HG03175 (cell line): ENCODE results near the gene ZNF573.
A peak's percentile ranks its signal among the peaks of the same experiment; 100 is the strongest.
"Not testable (repeated sequence)": the region's sequence is repeated elsewhere in the genome, so short reads cannot be mapped to it uniquely, and the experiment has no call there.

Experiments used
- ATAC-seq: cut with Tn5 transposase; IDR thresholded peaks from one replicate; pipeline ENCODE4 v1.9.1; 2021; ENCODE audit warnings: mild to moderate bottlenecking, moderate library complexity; ENCODE audit not compliant: unreplicated experiment

ZNF573 gene

DNA sequence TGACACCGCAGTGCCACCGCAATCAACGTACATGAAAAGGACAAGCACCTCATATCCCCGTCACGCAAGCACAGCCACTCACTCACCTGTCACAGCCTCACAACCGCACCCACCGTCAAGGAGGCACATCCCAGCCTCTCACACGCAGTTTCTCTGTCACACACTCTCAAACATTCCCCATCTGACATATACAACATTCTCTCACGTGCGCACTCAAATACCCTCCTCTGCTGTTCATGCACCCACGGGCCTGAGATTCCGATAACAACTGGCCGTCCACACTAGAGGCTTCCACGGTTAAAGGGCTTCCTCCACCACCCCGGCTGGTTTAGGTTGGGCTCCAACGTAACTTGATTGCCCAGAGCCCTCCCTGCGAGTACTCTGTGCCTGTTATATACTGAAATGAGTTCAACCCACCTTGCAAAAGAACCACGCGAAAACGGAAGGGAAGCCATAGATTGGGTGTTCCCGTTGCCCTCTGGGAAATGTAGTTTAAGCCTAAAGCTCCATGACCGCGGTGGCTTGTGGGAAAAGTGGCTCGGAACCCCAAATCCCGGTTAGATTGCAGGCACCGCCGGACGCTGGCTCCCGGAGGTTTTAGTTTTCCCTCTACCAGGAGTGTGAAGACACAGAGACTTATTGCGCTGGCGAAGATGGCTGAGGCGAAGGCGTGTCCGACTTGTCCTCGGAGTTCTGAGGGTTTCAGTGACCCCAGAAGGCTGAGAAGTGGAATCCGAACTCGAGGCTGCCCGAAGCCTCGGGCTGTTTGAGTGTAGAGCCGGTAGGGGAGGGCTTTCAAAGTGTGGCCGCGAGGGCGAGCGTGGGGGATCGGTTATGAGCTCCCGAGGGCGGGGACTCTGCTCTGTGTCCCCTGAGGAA is at the start of gene ZNF573:
Gene ZNF573, minus strand, starts transcription at position 460 of the 879 bp plus-strand sequence. CDS start 5,857 bp downstream, outside the sequence.
- ATAC-seq: peak; percentile 92

DNA sequence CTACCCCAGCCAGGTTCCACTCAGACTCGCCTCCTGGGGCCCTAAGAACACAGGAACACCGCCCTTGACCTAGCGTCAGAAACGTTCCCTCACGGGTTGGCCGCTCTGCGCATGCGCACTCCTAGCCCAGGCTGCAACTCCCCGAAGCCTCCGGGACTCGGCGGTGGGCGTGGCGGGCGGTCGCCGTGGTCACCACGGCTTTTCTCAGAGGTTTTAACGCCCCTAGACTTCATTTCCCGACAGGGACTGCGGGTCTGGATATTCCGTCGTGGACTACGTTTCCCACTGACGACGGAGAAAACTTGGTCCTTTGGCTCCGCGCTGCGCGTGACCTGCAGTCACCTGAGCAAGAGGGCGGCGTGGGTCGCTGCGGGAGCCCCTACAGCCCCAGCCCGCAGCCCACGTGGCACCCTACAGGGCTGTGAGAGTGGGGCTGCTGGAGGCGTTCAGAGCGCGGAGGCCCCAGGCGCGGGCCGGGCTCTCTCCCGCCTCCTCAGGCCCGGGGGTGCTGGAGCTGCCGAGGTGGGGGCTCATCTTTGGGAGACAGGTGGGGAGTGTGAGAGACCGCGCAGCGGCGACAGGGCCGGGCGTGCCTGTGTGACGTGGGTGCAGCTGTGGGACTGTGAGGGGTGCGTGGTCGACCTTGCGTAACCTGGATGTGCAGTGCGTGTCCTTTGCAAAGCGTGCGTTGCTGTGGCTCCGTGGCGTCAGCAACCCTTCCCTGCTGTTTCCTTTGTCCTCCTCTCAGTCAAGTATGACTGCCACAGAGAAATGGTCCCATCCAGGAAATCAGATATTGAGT is 38.0 kb upstream of the ZNF573 start:
- no peak for ATAC-seq

DNA sequence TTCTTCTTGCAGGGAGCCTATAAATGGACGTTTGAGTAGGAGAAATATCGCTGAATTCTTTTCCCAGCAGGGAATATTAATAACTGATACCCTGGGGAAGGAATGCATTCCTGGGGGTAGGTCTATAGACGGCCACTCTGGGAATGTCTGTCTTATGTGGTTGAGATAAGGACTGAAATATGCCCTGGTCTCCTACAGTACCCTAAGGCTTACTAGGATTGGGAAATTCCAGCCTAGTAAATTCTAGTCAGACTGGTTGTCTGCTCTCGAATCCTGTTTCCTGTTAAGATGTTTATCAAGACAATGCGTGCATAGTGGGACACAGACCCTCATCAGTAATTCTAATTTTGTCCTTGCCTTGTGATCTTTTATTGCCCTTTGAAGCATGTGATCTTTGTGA is 36.2 kb upstream of the ZNF573 start:
- ATAC-seq: not testable (repeated sequence)

DNA sequence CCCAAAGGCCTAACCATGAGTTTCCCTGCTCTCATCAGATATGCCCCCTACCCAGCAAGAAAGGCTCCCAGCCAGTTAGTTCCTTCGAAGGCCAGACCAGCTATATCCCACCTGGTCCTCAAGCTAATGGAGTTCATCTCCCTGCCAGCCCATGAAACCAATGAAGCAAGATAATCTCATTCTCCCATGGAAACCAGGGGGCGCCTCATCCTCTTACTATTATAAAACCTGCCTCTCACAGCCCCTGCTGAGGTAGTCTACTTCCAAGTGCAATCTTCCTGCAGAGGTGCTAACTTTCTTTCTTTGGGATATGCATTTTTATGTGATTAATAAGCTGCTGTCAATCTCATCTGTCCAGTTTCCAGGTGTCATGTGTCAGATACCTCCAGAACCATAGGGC is 34.0 kb upstream of the ZNF573 start:
- ATAC-seq: no peak

- no peak for ATAC-seq
These were observed 30.0 kb upstream of the ZNF573 start for GRCh38 chr19:37809366-37809765.

GRCh38 chr19:37803249-37803840 is 24.0 kb upstream of the ZNF573 start:
- ATAC-seq: no peak

GRCh38 chr19:37790244-37790925 is 11.0 kb upstream of the ZNF573 start:
- no peak for ATAC-seq

- no peak for ATAC-seq
These were observed 716 bp downstream of the ZNF573 start for GRCh38 chr19:37778613-37779126.

- no peak for ATAC-seq
These were observed 8.4 kb downstream of the ZNF573 start for GRCh38 chr19:37770985-37771384.

- ATAC-seq: no peak
These were observed 15.9 kb downstream of the ZNF573 start for GRCh38 chr19:37763488-37763887.

GRCh38 chr19:37757683-37758082 is 21.7 kb downstream of the ZNF573 start:
- ATAC-seq: not testable (repeated sequence)

DNA sequence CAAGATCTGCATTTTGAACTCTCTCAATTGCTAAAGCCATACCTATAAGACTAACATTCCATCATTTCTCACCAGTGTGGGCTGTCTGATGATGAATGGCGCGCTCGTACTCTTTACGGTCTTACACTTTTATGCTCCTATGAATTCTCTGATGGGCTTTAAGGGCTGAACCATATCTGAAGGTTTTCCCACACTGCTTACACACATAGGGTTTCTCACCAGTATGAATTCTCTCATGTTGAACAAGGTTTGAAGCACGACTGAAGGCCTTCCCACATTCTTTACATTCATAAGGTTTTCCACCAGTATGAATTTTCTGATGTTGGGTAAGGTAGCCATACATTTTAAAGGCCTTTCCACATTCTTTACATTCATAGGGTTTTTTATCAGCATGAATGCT is 41.0 kb downstream of the ZNF573 start:
- no peak for ATAC-seq

GRCh38 chr19:37725181-37725580 is 54.2 kb downstream of the ZNF573 start:
- no peak for ATAC-seq

- ATAC-seq: no peak
These were observed 59.5 kb downstream of the ZNF573 start for GRCh38 chr19:37719927-37720265.

DNA sequence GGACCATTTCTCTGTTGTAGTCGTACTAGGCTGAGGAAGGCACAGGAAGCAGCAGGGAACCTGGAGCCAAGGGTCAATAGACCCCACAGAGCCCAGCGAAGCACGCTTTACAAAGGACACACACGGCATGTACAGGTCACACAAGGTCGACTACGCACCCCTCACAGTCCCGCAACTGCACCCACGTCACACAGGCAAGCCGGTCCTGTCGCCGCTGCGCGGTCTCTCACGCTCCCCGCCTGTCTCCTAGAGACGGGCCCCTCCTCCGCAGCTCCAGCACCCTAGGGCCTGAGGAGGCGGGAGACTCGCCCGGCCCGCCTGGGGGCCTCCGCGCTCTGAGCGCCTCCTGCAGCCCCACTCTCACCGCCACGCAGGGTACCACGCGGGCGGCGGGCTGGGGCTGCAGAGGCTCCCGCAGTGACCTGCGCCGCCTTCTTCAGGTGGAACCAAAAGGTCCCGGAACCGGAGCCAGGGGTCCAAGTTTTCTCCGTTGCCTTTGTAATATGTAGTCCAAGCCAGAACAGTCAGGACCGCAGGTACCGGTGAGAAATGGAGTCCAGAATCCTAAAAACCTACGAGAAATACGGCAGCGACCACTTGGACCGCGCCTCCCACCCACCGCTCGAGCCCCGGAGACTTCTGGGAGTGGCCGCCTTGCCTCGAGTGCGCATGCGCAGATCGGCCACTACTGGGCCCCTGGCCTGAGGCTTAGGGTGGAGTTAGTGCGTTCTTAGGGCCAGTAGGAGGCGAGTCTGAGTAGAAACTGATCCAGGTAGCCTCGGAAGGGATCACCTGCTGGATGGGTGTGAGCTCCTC is 60.1 kb downstream of the ZNF573 start, which contains the start of gene ZNF607:
Gene ZNF607, minus strand, starts transcription at position 651 of the 816 bp plus-strand sequence. CDS start 8,143 bp downstream, outside the sequence.
- peak; percentile 91 for ATAC-seq

DNA sequence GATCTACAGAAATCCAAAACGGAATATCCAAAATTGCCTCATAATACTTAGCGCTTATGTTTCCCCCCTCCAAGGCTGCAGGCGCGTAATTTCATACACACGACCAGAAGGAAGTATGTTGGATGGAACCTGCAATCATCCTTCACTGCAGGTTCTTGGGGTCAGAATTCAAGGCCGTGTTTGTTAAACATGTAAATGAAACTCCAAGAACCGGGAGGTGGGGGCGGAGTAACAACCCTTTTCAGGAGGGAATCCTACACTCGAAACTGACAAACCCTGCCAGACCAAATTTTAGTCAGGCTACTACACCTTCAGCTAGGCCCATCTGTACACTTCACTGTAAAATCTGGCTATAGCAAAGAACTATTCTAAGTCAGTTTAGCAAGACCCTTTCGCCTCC is 61.1 kb downstream of the ZNF573 start:
- ATAC-seq: no peak

GRCh38 chr19:37716140-37716539 is 63.2 kb downstream of the ZNF573 start:
- ATAC-seq: no peak

GRCh38 chr19:37706052-37706605 is 73.3 kb downstream of the ZNF573 start:
- ATAC-seq: no peak

DNA sequence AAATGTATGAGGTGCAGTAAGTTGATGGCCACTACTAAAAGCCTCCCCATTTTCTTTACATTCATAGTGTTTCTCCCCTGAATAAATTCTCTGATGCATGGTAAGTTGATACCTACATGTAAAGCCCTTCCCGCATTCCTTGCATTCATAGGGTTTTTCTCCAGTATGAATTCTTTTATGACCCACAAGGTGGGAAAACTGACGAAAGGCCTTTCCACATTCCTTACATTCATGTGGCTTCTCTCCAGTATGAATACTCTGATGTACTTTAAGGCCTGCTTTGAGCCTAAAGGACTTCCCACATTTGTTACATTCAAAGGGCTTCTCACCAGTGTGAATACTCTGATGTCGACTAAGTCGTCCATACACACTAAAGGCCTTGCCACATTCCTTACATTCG is 80.3 kb downstream of the ZNF573 start:
- no peak for ATAC-seq
